RWPE1 (cell line): Measurements from ENCODE around the gene RGPD6.
"Not testable (repeated sequence)": the region's sequence is repeated elsewhere in the genome, so short reads cannot be mapped to it uniquely, and the experiment has no call there.

ENCODE experiments used
- CTCF ChIA-PET: fragments of 350-600 bp; sonication (Branson Sonifier 250); formaldehyde crosslinking; extraction: SDS; loops from one replicate; lab custom pipeline; 2021; lab: Yijun Ruan, JAX
- POLR2A ChIA-PET: fragments of 400-600 bp; formaldehyde crosslinking; extraction: SDS; loops from one replicate; lab custom pipeline; 2020; ENCODE audit warnings: antibody characterized with exemption; ENCODE audit not compliant: low non-redundant PET; lab: Yijun Ruan, JAX
- DNase-seq: peaks from one replicate; pipeline ENCODE4 v3.0.0; 2012; ENCODE audit warnings: low spot score
- H3K27ac ChIP-seq: fragments of 450-650 bp; 2 replicates; pipeline ENCODE4 v1.5.1; 2017

The RGPD6 gene

DNA sequence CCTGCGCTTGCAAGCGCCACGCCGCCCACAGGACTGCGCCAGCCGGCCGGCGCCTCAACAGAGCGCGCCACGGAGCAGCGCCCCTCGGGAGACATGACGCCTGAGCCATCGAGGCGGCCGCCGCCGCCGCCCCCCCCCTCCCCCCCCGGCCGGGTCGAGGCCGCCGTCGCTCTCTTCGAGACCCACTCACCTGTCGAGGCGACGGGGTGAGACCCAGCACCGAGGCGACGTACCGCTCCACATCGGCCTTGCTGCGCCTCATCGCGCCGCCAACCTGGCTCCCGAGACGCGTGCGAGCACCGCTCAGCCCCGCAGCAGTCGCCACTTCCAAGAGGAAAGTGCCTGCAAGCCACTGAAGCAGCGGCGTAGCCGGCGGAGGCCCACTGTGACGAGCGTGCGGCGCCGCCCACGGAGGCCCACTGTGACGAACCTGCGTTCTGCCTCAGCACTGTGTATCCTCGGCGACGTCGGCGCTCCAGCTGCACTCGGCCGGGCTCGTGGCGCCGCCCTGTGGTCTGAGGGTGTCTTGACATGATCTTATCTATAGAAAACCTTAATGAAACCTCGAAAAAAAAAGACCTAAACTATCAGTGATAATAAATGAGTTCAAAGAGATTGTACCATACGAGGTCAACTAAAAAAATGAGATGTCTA lies at the start of gene RGPD6:
Gene RGPD6, minus strand, starts transcription at position 460 of the 654 bp plus-strand sequence. Its CDS starts 198 bp downstream, at position 262.
- CTCF ChIA-PET, H3K27ac ChIP-seq, POLR2A ChIA-PET, DNase-seq: not testable (repeated sequence)

DNA sequence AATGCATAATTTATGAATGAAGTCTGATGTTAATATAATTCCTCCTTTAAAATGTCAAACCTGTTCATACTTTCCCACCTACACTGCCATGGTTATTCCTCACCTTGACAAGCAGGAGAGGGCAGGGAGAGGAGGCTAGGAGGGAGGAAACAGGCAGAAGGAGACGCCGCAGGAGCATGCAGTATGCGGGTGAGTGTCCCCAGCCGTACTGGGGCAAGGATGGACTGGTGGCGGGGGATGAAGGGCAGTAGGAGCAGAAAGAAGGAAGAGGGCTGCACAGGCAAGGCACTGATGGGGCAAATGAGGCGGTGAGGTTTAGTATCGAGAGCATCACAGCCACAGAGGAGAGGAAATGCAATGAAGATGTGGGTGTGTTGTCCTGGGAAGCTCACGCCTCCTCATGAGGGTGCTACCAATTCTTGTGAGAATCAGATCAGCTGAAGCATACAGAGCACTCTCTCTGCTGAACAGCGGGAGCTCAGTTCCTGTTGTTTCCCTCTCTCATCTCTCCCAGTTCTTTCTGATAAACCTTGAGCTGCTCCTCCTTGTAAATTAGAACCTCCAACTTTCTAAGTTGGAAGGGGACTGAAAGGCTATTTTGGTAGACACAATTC lies 42.4 kb upstream of the RGPD6 start:
- POLR2A ChIA-PET, H3K27ac ChIP-seq, DNase-seq, CTCF ChIA-PET: not testable (repeated sequence)

DNA sequence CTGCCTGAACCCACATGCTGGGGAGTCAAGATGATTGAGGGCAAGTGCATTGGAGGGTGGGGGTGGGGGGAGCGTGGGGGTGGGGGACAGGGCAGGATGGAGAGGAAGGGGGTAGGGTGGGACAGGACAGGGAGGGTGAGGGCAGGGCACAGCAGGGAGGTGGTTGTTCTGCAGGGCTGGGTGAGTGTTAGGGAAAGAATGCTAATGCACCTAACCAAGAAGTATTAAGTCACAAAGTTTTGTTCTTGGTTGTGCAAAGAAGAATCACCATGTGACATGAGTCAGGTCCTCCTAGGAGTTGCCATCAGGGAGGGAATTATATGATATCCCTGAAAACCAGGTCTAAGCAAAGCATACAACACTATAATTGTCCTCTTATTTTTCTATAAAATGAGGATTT lies 36.9 kb upstream of the RGPD6 start:
- POLR2A ChIA-PET, CTCF ChIA-PET, H3K27ac ChIP-seq, DNase-seq: not testable (repeated sequence)

GRCh38 chr2:110610613-110611250 lies 33.7 kb upstream of the RGPD6 start:
- DNase-seq, POLR2A ChIA-PET, CTCF ChIA-PET: not testable (repeated sequence)

GRCh38 chr2:110609843-110610612 lies 33.0 kb upstream of the RGPD6 start:
- H3K27ac ChIP-seq, CTCF ChIA-PET, POLR2A ChIA-PET, DNase-seq: not testable (repeated sequence)

More at GRCh38 chr2:110610613-110611250, 33.7 kb upstream of the RGPD6 start:
- not testable (repeated sequence) for H3K27ac ChIP-seq

- POLR2A ChIA-PET, DNase-seq, H3K27ac ChIP-seq, CTCF ChIA-PET: not testable (repeated sequence)
Measured at GRCh38 chr2:110608788-110609502, 31.9 kb upstream of the RGPD6 start.

DNA sequence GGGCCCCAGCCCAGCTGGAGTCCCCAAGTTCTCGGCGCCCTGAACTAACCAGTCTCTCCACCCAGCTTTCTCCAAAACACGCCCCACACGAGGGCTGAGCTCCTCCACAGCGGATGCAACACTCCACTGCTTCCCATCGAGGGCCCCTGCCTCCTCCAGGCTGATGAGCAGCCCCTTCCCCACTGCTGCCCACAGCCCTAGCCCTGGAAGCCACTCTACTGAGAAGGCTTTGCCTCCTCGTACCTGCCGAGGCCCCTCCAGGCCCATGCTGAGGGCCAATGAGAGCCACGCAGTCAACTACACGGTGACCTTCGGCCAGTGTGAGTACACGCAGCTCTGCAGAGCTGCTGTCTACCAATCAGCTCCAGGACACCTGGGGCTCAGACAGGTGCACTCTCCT lies 28.0 kb upstream of the RGPD6 start:
- H3K27ac ChIP-seq, DNase-seq, POLR2A ChIA-PET, CTCF ChIA-PET: not testable (repeated sequence)

DNA sequence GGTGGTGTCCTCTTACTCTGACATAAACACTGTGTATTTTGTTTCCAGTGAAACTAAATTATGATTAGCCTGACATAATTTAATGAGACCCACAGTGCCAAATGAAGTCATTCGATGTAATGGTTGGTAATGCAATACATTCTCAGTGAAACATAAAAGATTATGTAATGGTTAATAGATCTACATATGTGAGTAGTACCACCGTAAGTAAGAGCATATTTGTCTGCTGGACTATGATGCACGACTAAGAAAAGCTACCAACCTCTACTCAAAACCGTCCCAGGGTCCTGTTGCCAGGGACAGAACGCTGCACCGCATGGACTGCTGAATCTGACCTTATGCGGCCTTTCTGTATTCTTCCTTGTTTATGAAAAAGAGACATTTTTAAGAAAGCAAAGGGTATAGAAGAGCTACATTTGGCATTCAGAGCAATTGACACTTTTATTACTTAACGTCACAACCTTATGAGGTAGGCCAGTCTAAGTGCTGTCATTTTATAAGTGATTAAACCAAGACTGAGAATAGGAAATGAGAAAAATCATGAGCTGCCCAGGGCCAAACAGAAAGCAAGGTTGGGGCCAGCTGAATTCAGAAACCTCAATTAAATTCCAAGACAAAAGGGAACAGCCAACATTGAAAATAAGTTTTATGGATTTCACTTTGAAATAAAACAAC lies 27.0 kb upstream of the RGPD6 start:
- POLR2A ChIA-PET, CTCF ChIA-PET, DNase-seq, H3K27ac ChIP-seq: not testable (repeated sequence)

- DNase-seq, H3K27ac ChIP-seq, CTCF ChIA-PET, POLR2A ChIA-PET: not testable (repeated sequence)
Measured at GRCh38 chr2:110602139-110602538, 25.1 kb upstream of the RGPD6 start.

GRCh38 chr2:110591973-110592372 lies 15.0 kb upstream of the RGPD6 start:
- H3K27ac ChIP-seq, CTCF ChIA-PET, POLR2A ChIA-PET, DNase-seq: not testable (repeated sequence)

- H3K27ac ChIP-seq, POLR2A ChIA-PET, CTCF ChIA-PET, DNase-seq: not testable (repeated sequence)
Measured at GRCh38 chr2:110589677-110590330, 12.8 kb upstream of the RGPD6 start.

GRCh38 chr2:110588520-110588919 lies 11.5 kb upstream of the RGPD6 start:
- POLR2A ChIA-PET = not testable (repeated sequence)

DNA sequence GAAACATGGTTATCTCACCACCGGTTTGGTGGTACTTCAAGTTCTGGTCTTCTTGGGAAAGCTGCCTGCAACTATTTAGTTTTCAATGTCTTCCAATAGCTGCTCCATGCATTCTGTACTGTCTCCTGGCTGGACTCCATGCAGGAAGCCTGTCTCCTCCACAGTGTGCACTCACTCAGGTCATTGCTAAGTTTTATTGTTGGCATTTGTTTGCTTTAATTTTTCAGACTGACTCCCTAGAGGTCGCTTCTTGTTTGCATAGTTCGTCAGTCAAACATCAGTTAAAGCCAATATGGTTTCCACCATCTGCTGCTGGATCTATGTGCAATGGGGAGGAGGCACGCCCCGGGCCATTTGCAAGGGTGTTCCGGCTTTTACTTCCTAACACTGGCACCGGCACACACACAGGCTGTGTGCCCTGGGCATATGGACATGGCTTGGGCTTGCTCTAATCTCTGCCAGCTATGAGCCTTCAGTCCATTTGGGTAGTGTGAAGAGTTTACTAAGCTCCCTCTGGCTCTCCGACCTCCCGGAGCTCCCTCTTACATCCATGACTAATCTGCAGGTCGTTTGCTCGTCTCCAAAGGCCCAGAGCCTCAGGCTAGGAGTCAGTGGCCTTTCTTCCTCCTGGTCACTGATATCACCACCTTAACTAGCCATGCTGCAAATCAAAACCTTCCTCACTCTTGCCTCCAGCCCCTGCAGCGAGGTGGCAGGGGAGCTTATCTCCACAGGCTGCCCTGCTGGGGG lies 2.4 kb upstream of the RGPD6 start:
- H3K27ac ChIP-seq, DNase-seq, POLR2A ChIA-PET, CTCF ChIA-PET: not testable (repeated sequence)

More at GRCh38 chr2:110588520-110588919, 11.5 kb upstream of the RGPD6 start:
- H3K27ac ChIP-seq, CTCF ChIA-PET, DNase-seq: not testable (repeated sequence)

- POLR2A ChIA-PET, DNase-seq, CTCF ChIA-PET, H3K27ac ChIP-seq: not testable (repeated sequence)
Measured at GRCh38 chr2:110578429-110578828, 1.4 kb upstream of the RGPD6 start.
